ENCODE measurements around the gene ATP10B. TPM values are rescaled to one million over a fixed set of nuclear protein-coding genes. Genes with fewer than 3 reads are reported as not detected.

The ATP10B gene
- total and polyA plus RNA-seq, 10 of the 15 experiments (the other 5 are each of a cell fraction or from before 2014, with no cell fraction given) = not detected

DNA sequence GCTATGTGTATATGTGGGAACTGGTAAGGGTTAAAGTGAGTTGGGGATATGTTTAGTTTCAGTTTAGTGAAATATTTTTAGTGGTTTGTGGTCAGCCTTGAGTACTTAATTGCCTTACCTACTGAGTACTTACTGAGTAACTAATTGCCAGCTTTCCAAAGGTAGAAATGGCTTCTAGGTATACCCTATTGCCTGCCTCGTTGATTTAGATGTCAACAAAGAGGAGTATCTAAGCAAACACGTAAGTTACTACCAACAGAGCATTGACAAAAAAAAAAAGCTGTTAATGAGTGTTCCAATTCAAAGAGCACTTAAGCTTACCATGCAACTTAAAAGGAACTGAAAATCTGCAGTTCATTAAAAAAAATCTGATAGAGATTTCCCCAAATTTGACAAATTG lies 8.8 kb downstream of the ATP10B start (continued):
- TF ChIP-seq, protein P1, sequence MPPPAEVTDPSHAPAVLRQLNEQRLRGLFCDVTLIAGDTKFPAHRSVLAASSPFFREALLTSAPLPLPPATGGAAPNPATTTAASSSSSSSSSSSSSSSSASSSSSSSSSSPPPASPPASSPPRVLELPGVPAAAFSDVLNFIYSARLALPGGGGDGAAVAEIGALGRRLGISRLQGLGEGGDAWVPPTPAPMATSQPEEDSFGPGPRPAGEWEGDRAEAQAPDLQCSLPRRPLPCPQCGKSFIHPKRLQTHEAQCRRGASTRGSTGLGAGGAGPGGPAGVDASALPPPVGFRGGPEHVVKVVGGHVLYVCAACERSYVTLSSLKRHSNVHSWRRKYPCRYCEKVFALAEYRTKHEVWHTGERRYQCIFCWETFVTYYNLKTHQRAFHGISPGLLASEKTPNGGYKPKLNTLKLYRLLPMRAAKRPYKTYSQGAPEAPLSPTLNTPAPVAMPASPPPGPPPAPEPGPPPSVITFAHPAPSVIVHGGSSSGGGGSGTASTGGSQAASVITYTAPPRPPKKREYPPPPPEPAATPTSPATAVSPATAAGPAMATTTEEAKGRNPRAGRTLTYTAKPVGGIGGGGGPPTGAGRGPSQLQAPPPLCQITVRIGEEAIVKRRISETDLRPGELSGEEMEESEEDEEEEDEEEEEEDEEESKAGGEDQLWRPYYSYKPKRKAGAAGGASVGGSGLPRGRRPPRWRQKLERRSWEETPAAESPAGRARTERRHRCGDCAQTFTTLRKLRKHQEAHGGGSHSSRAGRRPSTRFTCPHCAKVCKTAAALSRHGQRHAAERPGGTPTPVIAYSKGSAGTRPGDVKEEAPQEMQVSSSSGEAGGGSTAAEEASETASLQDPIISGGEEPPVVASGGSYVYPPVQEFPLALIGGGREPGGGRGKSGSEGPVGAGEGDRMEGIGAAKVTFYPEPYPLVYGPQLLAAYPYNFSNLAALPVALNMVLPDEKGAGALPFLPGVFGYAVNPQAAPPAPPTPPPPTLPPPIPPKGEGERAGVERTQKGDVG (CRISPR knock-in tag; IDR thresholded peaks at IDR 0.05) = no peak
- TF ChIP-seq, protein P2, sequence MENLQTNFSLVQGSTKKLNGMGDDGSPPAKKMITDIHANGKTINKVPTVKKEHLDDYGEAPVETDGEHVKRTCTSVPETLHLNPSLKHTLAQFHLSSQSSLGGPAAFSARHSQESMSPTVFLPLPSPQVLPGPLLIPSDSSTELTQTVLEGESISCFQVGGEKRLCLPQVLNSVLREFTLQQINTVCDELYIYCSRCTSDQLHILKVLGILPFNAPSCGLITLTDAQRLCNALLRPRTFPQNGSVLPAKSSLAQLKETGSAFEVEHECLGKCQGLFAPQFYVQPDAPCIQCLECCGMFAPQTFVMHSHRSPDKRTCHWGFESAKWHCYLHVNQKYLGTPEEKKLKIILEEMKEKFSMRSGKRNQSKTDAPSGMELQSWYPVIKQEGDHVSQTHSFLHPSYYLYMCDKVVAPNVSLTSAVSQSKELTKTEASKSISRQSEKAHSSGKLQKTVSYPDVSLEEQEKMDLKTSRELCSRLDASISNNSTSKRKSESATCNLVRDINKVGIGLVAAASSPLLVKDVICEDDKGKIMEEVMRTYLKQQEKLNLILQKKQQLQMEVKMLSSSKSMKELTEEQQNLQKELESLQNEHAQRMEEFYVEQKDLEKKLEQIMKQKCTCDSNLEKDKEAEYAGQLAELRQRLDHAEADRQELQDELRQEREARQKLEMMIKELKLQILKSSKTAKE (IDR thresholded peaks at IDR 0.05; ENCODE audit: low read depth, poor library complexity, severe bottlenecking) = peak; percentile 91
- TF ChIP-seq, protein P3, sequence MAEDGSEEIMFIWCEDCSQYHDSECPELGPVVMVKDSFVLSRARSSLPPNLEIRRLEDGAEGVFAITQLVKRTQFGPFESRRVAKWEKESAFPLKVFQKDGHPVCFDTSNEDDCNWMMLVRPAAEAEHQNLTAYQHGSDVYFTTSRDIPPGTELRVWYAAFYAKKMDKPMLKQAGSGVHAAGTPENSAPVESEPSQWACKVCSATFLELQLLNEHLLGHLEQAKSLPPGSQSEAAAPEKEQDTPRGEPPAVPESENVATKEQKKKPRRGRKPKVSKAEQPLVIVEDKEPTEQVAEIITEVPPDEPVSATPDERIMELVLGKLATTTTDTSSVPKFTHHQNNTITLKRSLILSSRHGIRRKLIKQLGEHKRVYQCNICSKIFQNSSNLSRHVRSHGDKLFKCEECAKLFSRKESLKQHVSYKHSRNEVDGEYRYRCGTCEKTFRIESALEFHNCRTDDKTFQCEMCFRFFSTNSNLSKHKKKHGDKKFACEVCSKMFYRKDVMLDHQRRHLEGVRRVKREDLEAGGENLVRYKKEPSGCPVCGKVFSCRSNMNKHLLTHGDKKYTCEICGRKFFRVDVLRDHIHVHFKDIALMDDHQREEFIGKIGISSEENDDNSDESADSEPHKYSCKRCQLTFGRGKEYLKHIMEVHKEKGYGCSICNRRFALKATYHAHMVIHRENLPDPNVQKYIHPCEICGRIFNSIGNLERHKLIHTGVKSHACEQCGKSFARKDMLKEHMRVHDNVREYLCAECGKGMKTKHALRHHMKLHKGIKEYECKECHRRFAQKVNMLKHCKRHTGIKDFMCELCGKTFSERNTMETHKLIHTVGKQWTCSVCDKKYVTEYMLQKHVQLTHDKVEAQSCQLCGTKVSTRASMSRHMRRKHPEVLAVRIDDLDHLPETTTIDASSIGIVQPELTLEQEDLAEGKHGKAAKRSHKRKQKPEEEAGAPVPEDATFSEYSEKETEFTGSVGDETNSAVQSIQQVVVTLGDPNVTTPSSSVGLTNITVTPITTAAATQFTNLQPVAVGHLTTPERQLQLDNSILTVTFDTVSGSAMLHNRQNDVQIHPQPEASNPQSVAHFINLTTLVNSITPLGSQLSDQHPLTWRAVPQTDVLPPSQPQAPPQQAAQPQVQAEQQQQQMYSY (CRISPR knock-in tag; IDR thresholded peaks at IDR 0.05) = no peak
- TF ChIP-seq STAT3 (IDR thresholded peaks at IDR 0.05; ENCODE audit: low read depth, low read length) (peak; percentile 100), SREBF1 (IDR thresholded peaks at IDR 0.05; ENCODE audit: low read length) (no peak), SMC3 (IDR thresholded peaks at IDR 0.05; ENCODE audit: borderline replicate concordance, low read length) (no peak), CHD4 (IDR thresholded peaks at IDR 0.05) (no peak), PML (IDR thresholded peaks at IDR 0.05; ENCODE audit: low read length) (no peak), MTA2 (IDR thresholded peaks at IDR 0.05; ENCODE audit: low read depth) (peak; percentile 100), BHLHE40 (IDR thresholded peaks at IDR 0.05; ENCODE audit: borderline replicate concordance in 1 of 2, low read depth in 2 of 2, low read length in 1 of 2) (peak in 1 of 2 experiments; percentile 60; a peak in 1 of 4 replicates), EZH2 (IDR thresholded peaks at IDR 0.05; ENCODE audit: borderline replicate concordance, control insufficient read depth, low read depth, low read length) (no peak), HCFC1 (IDR thresholded peaks at IDR 0.05; ENCODE audit: low read length) (no peak), TBL1XR1 (IDR thresholded peaks at IDR 0.05; ENCODE audit: low read depth, low read length) (0 out of 2 replicates have a peak, but pooled peaks have one; percentile 41), ZSCAN29 (IDR thresholded peaks at IDR 0.05) (no peak), CEBPB (IDR thresholded peaks at IDR 0.05; ENCODE audit: borderline replicate concordance in 1 of 2, low read depth in 2 of 2, low read length in 2 of 2) (no peak), RB1 (IDR thresholded peaks at IDR 0.05; ENCODE audit: borderline replicate concordance) (no peak; the same call in 1 of the 2 replicates), JUNB (IDR thresholded peaks at IDR 0.05) (no peak), LARP7 (IDR thresholded peaks at IDR 0.05) (no peak), RAD21 (IDR thresholded peaks at IDR 0.05; ENCODE audit: insufficient read depth, low read depth, low read length) (no peak), ATF7 (IDR thresholded peaks at IDR 0.05; ENCODE audit: low read depth) (peak; percentile 88), HDGF (IDR thresholded peaks at IDR 0.05) (no peak)
- TF ChIP-seq, protein P4, sequence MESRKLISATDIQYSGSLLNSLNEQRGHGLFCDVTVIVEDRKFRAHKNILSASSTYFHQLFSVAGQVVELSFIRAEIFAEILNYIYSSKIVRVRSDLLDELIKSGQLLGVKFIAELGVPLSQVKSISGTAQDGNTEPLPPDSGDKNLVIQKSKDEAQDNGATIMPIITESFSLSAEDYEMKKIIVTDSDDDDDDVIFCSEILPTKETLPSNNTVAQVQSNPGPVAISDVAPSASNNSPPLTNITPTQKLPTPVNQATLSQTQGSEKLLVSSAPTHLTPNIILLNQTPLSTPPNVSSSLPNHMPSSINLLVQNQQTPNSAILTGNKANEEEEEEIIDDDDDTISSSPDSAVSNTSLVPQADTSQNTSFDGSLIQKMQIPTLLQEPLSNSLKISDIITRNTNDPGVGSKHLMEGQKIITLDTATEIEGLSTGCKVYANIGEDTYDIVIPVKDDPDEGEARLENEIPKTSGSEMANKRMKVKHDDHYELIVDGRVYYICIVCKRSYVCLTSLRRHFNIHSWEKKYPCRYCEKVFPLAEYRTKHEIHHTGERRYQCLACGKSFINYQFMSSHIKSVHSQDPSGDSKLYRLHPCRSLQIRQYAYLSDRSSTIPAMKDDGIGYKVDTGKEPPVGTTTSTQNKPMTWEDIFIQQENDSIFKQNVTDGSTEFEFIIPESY (IDR thresholded peaks at IDR 0.05) = peak; percentile 45; the same call in 1 of the 2 replicates

Data from GM12878 (cell line).